GM04504 (cell line): Measurements from ENCODE around the gene TDP1.

Source experiments
- DNase-seq: peaks from one replicate; pipeline ENCODE4 v3.0.0-alpha.2; 2012; ENCODE audit warnings: low read depth

TDP1 gene

DNA sequence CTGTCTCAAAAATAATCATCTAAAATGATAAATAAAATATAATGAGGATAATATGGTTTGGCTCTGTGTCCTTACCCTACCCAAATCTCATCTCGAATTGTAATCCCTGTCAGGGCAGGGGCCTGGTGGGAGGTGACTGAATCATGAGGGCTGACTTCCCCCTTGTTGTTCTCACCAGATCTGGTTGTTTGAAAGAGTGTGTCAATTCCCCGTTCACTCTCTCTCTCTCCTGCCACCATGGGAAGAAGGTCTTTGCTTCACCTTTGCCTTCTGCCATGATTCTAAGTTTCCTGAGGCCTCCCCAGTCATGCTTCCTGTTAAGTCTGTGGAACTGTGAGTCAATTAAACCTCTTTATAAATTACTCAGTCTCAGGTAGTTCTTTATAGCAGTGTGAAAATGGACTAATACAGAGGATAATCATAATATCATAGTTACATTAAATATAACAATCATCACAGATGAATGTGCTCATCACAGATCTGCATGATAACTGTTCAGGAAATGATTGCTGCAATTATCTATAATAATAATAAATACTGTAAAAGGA, 13.8 kb upstream of the TDP1 start:
- DNase-seq = no peak

DNA sequence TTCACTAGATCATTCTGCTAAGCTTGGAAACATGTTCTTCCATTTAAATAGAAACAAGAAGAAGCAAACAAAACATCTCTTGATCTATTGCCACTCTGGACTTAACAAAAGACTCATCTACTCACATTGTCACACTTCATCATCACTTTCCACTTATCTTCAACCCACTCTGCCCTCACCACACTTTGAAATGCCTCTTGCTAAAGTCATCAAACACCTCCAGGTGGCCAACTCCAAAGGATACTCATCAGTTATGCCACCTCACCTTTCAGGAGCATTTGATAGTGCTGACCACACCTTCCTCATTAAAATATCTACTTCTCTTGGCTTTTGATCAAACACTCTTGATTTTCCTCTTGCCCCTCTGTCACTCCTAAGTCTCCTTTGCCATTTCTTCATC, 8.4 kb upstream of the TDP1 start:
- no peak for DNase-seq

DNA sequence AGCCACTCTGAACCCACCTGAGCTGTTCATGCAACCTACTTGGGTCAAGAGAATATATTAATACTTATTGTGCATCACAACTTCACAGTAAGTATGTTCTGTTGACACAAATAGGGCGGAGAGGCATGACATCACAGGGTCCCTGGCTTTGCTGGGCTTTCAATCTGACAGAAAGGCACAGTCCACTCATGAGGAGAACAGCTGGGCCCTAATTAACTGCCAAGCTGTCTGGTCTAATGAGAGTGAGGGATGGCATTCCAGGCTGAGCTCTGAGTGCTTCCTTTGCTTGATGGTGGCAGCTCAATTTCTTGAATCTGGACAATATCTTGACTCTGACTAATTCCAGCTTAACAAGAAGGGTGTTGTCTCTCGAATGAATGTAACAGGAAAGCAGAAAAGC, 3.2 kb upstream of the TDP1 start:
- DNase-seq = no peak

DNA sequence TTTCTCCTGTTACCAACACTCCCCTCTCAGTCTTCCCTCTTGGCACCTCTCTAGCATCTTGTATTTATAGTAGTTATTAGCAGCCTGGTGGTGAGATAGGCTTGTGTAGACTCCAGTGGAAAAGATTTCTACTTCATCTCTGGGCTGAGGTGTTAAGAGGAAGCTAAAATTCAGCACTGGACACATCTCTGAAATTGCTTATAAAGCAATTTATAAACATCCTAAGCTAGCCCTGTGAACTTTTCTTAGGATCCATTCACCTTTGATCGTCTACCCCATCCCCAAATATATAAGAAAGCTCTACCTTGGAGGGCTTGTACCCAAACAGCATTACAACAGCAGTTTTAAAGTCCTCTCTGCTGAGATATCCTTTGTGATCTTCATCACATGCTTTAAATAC, 2.1 kb upstream of the TDP1 start:
- DNase-seq = no peak

DNA sequence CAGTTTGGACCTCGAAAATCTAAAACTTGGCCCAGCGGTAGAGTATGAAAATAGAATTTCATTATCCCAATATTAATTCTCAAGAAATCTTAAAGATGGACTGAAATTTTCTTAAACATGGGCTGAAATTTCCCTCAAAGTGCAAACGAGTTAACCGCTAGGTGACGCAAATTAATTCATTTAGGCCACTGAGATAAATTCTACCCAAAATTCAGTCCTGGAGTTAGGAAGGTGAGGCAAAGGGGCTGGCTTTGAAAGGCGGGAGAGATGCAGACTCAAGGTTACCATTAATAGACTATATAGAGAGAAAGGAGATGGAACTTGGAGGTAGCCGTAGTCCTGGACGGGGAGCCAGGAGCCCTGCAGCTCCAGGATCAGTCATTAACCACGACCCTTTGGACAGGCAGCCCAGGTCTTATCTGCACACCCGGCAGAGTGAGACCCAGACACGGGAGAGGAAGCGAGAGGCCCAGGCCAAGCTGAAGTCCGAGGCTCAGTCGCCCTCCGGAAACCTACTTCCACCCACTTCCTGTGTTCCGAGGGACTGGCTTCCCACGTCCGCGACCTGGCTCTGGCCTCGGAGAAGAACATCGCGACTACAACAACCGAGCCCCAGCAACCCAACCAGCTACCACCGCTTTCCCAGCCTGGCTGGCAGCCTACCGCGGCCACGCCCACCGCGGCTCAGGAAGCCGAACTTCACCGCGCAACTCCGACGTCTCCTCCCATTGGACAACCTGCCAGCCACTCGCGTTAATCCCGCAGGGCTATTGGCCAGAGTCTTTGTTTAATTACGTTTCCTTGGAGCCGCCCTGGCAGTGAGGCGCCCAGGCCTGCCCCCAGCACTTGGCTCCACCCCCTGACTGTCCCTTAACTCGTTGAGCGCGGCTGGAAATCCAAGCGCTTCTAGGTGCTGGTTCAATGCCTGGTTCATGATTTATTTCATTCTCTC, 1.4 kb upstream of the TDP1 start, which contains the start of gene EFCAB11:
Gene EFCAB11, minus strand, starts transcription at position 661 of the 952 bp plus-strand sequence. Its CDS starts 70 bp downstream, at position 591.
- DNase-seq = peak; percentile 97

DNA sequence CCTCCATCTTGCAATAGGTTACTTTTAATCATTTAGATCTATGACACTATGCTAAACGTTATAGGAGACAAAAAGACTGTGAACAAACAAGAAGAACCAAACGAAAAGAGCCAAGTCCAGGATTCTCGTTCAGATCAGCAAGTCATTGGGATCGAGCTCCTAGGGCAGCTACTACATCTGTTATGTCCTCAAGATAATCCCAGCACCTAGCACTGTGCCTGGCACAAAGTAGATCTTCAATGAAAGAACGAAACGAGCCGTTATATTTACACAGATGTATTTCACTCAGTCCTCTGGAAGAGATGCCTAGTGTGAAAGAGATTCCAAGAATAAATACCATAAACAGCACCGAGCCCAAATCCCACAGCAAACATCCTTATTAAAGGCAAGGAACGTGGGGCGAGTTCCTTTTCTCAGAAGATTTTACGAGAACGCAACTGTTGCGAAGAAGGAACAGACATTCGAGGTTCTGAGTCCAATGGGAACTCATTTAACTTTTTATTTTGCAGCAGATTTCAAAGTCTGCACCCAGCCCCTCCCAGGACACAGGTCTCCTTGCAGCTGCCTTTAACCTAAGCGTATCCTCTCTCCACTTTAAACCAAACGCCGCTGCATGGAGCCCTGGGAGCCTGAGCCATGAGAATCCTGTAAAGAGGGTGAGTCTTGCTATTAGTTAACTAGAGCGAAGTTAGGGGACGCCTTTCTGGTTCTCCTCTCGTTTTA, 544 bp upstream of the TDP1 start:
- no peak for DNase-seq

DNA sequence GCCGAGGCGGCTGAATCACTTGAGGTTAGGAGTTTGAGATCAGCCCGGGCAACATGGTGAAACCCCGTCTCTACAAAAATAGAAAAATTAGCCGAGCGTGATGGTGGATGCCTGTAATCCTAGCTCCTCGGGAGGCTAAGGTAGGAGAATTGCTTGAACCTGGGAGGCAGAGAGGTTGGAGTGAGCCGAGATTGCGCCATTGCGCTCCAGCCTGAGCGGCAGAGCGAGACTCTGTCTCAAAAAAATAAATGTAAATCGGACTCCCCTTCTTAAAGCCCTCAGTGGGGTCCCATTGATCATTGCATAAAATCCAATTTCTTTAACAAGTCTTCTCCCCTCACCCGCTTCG, 908 bp downstream of the TDP1 start:
- no peak for DNase-seq

DNA sequence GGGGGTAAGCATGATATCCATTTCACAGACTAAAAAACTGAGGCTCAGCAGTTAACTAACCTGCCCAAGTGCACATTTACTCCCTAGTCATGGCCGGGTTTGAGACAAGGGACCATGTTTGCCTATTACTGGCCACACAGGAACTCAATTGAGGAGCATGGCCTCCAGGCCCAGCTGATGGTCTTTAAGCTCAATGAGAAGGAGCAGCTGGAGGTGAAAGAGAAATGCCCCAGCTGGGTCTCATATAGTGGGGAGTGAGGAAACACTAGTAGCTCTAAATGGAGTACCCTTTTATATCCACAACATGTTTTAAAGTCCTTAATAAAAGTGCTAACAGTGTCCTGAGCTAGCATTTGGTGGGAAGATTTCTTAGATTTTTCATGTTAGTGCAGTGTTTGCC, 1.6 kb downstream of the TDP1 start:
- no peak for DNase-seq

DNA sequence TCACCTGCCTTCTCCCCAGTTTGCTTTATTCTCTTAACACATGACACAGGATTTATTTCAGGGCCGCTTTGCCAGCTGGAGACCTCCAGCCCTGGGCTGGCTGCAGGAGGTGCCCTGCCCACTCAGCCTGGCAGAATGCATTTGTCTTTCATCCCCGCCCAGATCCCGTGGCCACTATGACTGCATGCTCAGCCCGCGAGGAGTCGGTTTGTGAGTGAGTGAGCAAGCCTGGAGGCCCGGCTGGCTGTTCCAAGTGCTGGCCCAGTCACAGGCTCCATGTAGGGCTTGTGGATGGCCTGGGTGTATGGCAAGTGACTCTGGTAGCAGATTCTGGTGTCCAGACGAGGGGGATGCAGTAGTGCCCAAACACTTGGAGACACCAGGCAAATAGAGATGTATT, 2.1 kb downstream of the TDP1 start:
- no peak for DNase-seq

DNA sequence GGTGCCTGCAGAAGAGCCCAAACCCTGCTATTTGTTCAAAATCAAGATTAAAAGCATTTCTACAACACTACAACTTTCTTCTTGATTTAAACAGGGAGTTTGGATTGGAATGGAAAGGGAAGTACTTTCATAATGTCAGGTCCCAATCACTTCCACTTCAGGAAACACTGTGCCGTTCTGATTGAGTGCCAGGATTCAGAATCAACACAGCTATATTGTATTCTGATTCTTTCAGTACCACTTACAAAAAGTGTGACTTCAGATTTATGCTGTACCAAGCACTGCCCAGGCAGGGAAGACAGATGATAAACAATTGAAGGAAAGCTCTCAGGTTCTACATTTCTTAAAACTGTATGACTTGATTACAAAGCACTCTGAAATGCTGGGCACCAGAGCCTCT, 3.2 kb downstream of the TDP1 start:
- no peak for DNase-seq

DNA sequence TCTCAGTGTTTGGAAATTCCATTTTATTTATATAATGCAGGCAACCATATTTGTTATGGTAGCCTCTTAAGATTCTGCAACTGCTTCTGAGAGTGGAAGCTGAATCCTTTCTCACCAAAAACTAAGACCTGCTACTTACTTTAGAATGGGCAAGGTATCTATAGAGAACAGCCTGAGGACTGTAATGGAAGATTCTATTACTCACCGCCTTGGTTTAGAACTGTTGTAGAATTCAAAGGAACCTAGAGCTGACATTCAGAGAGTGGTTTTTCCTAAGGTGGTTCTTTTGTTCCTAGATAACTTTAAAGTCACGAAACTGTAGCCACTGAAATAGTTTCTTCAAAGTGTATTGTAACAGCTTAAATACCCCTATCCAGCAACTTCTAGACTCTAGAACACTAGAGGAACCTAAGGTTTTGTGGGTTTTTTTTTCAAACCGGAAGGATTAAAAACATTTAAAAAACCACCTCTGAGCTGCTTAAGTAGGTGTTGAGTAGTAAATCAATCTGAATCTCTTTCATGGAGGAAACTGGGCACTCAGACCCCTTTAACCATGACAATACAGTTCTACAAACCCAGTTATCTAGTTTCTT, 4.2 kb downstream of the TDP1 start:
- no peak for DNase-seq

DNA sequence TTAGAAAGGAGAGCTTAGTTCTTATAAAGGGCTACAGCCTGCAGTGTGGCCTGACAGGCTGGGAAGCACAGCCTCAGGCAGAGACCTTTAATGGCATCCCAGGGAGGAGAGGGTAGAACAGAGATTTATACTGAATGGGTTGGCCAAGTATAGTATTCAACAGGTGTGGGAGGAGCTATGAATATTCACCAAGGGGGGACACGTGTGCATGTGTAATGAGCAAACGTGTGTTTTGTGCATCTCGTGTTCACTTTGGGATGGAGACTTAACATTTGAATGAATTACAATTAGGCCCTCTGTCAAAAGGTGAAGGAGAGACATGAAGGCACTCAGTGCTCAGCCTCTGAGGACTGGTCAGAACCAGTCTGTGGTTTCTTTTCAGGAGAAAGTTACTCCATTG, 5.2 kb downstream of the TDP1 start:
- DNase-seq = no peak

DNA sequence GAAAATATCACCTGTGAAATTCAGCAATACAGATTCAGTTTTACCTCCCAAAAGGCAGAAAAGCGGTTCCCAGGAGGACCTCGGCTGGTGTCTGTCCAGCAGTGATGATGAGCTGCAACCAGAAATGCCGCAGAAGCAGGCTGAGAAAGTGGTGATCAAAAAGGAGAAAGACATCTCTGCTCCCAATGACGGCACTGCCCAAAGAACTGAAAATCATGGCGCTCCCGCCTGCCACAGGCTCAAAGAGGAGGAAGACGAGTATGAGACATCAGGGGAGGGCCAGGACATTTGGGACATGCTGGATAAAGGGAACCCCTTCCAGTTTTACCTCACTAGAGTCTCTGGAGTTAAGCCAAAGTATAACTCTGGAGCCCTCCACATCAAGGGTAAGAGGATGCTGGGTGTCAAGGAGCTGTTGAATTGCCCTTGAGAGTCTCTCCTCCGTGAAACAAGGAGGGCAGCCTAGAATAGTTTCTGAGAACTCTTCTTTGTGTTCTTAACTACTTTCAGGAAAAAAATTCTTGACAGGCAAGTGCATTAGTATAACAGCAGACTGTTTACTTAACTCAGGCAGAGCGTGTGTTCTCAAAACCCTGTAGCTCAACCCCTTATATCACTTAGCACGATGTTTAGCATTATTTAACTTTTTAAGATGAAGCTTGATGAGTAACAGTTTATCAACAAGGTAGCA, 7.7 kb downstream of the TDP1 start:
- DNase-seq = no peak

DNA sequence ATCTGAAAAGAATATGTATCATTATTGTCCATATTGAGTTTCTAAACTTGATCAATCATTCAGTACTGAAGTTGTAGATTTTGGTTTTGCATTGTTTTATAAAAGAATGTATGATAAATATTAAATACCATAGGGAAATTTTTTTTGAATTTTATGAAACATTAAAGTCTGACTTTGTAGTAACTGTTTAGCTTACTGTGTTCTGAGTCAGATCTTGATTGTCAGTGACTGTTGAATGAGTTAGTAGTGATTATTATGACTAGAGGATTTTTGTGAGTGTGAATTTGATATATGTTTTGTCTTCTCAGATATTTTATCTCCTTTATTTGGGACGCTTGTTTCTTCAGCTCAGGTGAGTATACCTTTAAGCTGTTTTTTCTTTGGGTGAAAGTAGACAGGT, 10.1 kb downstream of the TDP1 start:
- no peak for DNase-seq

DNA sequence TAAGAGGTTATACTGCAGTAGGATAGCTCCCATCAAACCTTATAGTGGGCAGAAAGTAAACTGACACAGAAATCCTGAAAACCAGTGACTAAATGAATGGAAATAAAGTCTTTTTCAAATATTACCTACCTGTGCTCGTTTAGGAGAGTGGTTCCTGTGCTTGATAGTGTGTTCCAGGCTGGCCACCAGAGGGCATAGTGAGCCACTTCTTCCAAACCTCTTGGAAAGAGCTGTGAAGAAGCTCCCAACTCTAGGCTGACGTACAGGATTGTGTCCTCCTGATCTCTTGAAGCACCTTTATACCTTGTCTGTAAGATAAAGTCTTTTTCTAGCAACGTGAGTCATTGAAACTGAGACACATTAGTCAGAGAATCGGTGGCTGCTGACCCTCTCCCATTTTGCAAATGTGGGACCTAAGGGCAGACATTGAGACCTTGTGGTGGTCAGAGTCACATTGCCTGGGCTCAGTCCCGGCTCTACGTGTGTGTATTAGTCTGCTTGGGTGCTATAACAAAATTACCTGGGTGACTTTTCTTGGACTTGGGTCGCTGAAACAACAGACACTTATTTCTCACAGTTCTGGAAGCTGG, 17.6 kb downstream of the TDP1 start:
- DNase-seq = peak; percentile 44

DNA sequence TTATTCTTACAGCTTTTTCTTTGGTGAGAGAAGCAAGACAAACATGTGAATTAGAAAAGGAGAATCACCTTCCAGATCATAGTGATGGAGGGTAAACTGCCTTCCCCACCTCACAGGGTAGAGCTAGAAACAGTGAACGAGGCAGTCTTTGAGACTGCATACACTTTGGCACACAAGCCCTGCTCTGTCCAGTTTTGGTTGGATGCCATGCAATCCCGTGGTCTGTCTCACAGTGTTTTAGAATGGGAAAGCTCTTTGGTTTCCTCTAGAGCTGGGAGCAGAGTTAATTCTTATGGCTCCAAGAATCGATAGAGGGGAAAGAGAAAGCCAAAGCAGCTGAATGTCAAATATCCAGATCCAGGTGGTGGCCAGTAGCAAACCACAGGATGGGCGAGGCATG, 21.9 kb downstream of the TDP1 start:
- DNase-seq = no peak

DNA sequence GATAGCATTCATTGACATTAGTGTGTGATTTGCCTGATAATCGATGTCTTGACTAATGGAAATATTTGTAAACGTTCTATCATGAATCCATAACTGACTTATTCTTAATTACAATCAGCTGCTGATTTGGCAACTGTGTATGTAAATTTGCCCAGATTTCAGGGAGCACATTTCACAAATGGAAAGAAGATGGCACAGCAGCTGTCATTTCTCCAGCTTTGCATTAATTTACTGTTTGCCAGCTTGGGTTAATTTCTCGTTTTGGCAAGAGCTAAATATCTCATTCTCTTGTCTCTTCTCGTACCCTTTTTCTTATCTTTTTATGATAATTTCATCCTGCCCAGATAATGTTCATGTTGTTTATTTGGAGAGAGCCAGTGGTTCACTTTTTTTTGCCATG, 22.9 kb downstream of the TDP1 start:
- no peak for DNase-seq

DNA sequence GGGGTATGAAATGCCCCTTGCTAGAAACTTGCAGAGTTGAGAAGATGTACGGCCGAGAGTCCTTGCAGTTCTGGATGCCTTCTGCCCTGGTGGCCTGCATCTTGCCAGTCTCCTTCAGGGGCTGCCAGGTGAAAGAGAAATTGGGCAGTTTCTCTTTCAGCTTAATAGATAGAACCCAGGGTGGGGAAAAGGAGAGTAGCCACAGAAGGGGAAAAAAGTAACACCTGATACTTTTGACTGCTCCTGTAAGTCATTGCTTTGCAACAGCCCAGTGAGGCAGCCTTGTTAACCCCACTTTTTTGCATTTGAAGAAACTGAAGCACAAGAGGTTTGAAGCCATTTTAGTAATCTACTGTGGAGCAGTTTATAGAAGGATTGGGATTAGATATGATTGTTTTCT, 27.6 kb downstream of the TDP1 start:
- no peak for DNase-seq

DNA sequence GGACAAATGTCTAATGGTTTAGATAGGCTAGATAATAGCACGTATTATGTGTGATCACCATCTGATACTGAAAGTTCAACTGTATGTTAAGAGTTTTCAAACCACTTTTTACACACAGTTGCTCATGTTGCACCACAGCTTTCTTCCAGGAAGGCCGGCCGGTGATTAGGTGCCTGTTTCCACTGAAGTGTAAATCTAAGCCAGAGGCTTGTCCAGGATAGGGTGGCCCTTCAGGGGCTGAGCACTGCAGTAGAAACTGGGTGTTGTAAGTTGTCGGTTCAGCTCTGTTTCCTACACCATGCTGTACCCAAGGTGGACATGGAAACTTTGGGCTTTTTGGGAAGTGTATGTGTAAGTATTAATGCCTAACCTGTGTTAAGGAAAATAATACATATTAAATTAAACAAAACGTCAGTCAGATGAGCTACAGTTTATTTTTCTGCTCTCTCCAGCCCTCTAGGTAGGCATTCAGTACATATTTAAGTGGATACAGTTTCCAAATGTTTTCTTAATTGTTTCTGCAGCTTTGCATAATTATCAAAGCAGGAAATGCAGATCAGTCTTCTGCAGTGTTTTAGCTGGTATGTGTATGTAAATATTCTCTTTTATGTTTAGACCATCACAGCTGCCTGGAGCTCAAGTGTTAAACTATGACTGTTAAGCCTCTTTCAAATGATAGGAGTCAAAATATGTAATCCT, 30.9 kb downstream of the TDP1 start:
- DNase-seq = no peak

DNA sequence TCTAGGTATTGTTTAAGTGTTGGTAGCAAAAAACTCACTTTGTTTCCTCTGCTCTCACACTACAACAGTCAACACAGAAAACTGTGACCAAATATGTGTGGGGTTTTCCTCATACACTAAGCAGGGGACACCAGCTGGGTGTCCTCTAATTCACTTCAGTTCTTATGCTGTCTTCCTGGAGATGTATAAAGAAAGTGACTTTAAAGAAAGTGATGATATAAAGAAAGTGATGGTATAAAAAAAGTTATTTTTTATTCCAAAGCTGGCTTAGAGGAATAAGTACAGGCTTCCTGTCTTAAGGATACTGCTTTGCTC, 31.4 kb downstream of the TDP1 start:
- no peak for DNase-seq

DNA sequence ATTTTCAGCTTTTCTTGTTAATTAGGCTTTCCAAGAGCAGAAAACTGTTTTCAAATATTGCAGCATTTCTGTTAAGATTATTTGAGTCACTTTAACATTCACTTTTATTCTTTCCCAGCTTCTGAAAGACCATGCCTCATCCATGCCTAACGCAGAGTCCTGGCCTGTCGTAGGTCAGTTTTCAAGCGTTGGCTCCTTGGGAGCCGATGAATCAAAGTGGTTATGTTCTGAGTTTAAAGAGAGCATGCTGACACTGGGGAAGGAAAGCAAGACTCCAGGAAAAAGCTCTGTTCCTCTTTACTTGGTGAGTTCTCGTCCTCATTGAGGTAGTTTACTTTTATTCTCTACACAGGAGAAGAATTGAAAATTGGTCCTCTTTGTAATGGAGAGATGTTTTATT, 33.1 kb downstream of the TDP1 start:
- no peak for DNase-seq
